Measurements from ENCODE around the gene PI16.

- TF ChIP-seq CTCF (conservative IDR thresholded peaks at IDR 0.05) (no peak), EZH2 (IDR thresholded peaks at IDR 0.05; ENCODE audit: low read depth) (no peak)
Observed at GRCh38 chr6:36976509-36976908, 22.0 kb downstream of the PI16 start.
